Activated CD8-positive, alpha-beta T cell treated with anti-CD3 and anti-CD28 coated beads for 36 hours (primary cell): ENCODE results near the gene FAM240A. TPM values are rescaled to one million over a fixed set of nuclear protein-coding genes. Genes with fewer than 3 reads are reported as not detected.
"Not testable (repeated sequence)": the region's sequence is repeated elsewhere in the genome, so short reads cannot be mapped to it uniquely, and the experiment has no call there.

ENCODE experiments used
- ATAC-seq: fragments of 200-7000 bp; cut with Tn5 transposase; one replicate; pipeline ENCODE4 v1.10.0; 2021; ENCODE audit warnings: mild to moderate bottlenecking, moderate library complexity
- CTCF ChIA-PET: fragments of 350-600 bp; sonication (Branson Sonifier 250); formaldehyde crosslinking; loops from one replicate; lab custom pipeline; 2021; ENCODE audit warnings: antibody characterized with exemption; lab: Charles Lee
- POLR2A ChIA-PET: fragments of 350-600 bp; sonication (Branson Sonifier 250); formaldehyde crosslinking; loops from one replicate; lab custom pipeline; 2021; ENCODE audit warnings: antibody characterized with exemption; lab: Charles Lee
- DNase-seq: peaks from one replicate; pipeline ENCODE4 v3.0.0-alpha.2; 2020
- H3K27ac Mint-ChIP-seq: one replicate; pipeline ENCODE4 v1.8.0; 2021; ENCODE audit warnings: mild to moderate bottlenecking, mixed read lengths
- H3K27me3 Mint-ChIP-seq: one replicate; pipeline ENCODE4 v1.8.0; 2021; ENCODE audit warnings: mixed read lengths
- H3K36me3 Mint-ChIP-seq: one replicate; pipeline ENCODE4 v1.8.0; 2021; ENCODE audit warnings: low read depth, mixed read lengths
- H3K4me1 Mint-ChIP-seq: one replicate; pipeline ENCODE4 v1.8.0; 2021; ENCODE audit warnings: low read depth, mixed read lengths
- H3K4me3 Mint-ChIP-seq: one replicate; pipeline ENCODE4 v1.8.0; 2021; ENCODE audit warnings: mild to moderate bottlenecking, moderate library complexity, mixed read lengths
- H3K9me3 Mint-ChIP-seq: one replicate; pipeline ENCODE4 v1.8.0; 2021; ENCODE audit warnings: mixed read lengths
- CTCF ChIP-seq: fragments of 200-600 bp; IDR thresholded peaks from one replicate; pipeline ENCODE4 v1.8.0; 2022; ENCODE audit warnings: antibody characterized with exemption, mild to moderate bottlenecking
- intact Hi-C: fragments of 100-400 bp; cut with micrococcal nuclease; formaldehyde crosslinking; loops from one replicate; pipeline ENCODE4 v1.10.0; 2022
- total RNA-seq, 2 experiments: library from RNA; stranded (reverse); gene quantifications; one replicate each; pipeline ENCODE4 v1.2.3, GENCODE V29; 2021

FAM240A gene
- total RNA-seq, 2 experiments from 2014 or later, result not detected

GRCh38 chr3:46586738-46587246 lies 25.5 kb upstream of the FAM240A start:
- Mint-ChIP-seq H3K27me3 (peaks cover 2% of the 10 kb centered on the region), H3K4me1 (peaks cover 2% of the 10 kb centered on the region), H3K27ac (no peak overlapping the region), H3K9me3 (no peaks in the 10 kb centered on the region), H3K4me3 (no peak overlapping the region), H3K36me3 (no peaks in the 10 kb centered on the region)
- intact Hi-C loops, result no loop called here
- ChIA-PET POLR2A (no interaction called here), CTCF (interaction anchor here (0.6 to 2.7 kb wide), 5 partner anchors 11 to 98 kb away, joined by 3 to 14 read pairs (median 3); no protein-coding TSS in a partner anchor)
- TF ChIP-seq CTCF, result no peak
- ATAC-seq (no peak), DNase-seq (no peak)

GRCh38 chr3:46587268-46587667 lies 25.1 kb upstream of the FAM240A start:
- H3K4me3 Mint-ChIP-seq, DNase-seq, H3K9me3 Mint-ChIP-seq, H3K27ac Mint-ChIP-seq, intact Hi-C loops, H3K4me1 Mint-ChIP-seq, ATAC-seq, H3K27me3 Mint-ChIP-seq, POLR2A ChIA-PET, H3K36me3 Mint-ChIP-seq: not testable (repeated sequence)
- CTCF ChIA-PET, result interaction anchor here (1.0 to 2.3 kb wide), 3 partner anchors 12 to 98 kb away, joined by 3 to 14 read pairs (median 3); no protein-coding TSS in a partner anchor

- ATAC-seq (no peak), DNase-seq (no peak)
- Mint-ChIP-seq H3K36me3 (no peaks in the 10 kb centered on the region), H3K4me1 (peaks cover 2% of the 10 kb centered on the region), H3K4me3 (no peak overlapping the region), H3K9me3 (no peaks in the 10 kb centered on the region), H3K27ac (no peak overlapping the region), H3K27me3 (peaks cover 1% of the 10 kb centered on the region)
- TF ChIP-seq CTCF, result no peak
- CTCF ChIA-PET, result interaction anchor here (0.8 to 2.7 kb wide), 3 partner anchors 35 to 104 kb away, joined by 3 to 10 read pairs (median 4); no protein-coding TSS in a partner anchor
- POLR2A ChIA-PET, result no interaction called here
- intact Hi-C loops, result no loop called here
Observed at GRCh38 chr3:46593274-46593862, 19.0 kb upstream of the FAM240A start.

GRCh38 chr3:46593979-46594378 lies 18.3 kb upstream of the FAM240A start:
- Mint-ChIP-seq H3K4me1 (peaks cover 2% of the 10 kb centered on the region), H3K27ac (no peak overlapping the region), H3K4me3 (no peak overlapping the region), H3K9me3 (no peaks in the 10 kb centered on the region), H3K36me3 (no peaks in the 10 kb centered on the region), H3K27me3 (peaks cover 1% of the 10 kb centered on the region)
- intact Hi-C loops, result no loop called here
- DNase-seq (no peak), ATAC-seq (no peak)
- no peak for TF ChIP-seq CTCF
- ChIA-PET POLR2A (no interaction called here), CTCF (interaction anchor here (0.8 to 2.7 kb wide), 2 partner anchors 36 to 105 kb away, joined by 3 to 10 read pairs; no protein-coding TSS in a partner anchor)

- Mint-ChIP-seq H3K27ac (no peak overlapping the region), H3K9me3 (no peaks in the 10 kb centered on the region), H3K36me3 (no peaks in the 10 kb centered on the region), H3K4me3 (no peak overlapping the region), H3K4me1 (peaks cover 2% of the 10 kb centered on the region), H3K27me3 (peaks cover 1% of the 10 kb centered on the region)
- ATAC-seq, result no peak
- intact Hi-C loops, result no loop called here
- CTCF ChIA-PET, result interaction anchor here (2.7 kb wide), 1 partner anchor 106 kb away, joined by 10 read pairs; no protein-coding TSS in a partner anchor
- POLR2A ChIA-PET, result no interaction called here
- no peak for DNase-seq
- TF ChIP-seq CTCF, result no peak
Observed at GRCh38 chr3:46594723-46595122, 17.6 kb upstream of the FAM240A start.
